GM12891 (cell line): ENCODE data around the gene COL21A1.

Source experiments
- DNase-seq: peaks from one replicate; pipeline ENCODE4 v3.0.0; 2011; ENCODE audit warnings: low spot score; ENCODE audit not compliant: insufficient read length
- FAIRE-seq: peaks from 2 replicates; lab custom pipeline; 2011; peaks lifted over from hg19 to GRCh38; lab: Jason Lieb, UNC
- PAX5 ChIP-seq: IDR thresholded peaks from 2 replicates; pipeline ENCODE4 v1.6.1; 2011; ENCODE audit warnings: low read length, moderate library complexity, mild to moderate bottlenecking; ENCODE audit not compliant: insufficient read depth, severe bottlenecking
- POLR2A ChIP-seq: IDR thresholded peaks from 2 replicates; pipeline ENCODE4 v1.6.1; 2011; ENCODE audit warnings: low read depth, low read length, control low read depth
- POLR2AphosphoS5 ChIP-seq: IDR thresholded peaks from 2 replicates; pipeline ENCODE4 v1.6.1; 2011; ENCODE audit warnings: low read depth, low read length, control low read depth
- POU2F2 ChIP-seq: IDR thresholded peaks from 2 replicates; pipeline ENCODE4 v1.6.1; 2011; ENCODE audit warnings: low read depth, mild to moderate bottlenecking, control low read depth, low read length, moderate library complexity
- SPI1 ChIP-seq: IDR thresholded peaks from 2 replicates; pipeline ENCODE4 v1.6.1; 2011; ENCODE audit warnings: low read depth, low read length, control low read depth
- TAF1 ChIP-seq: IDR thresholded peaks from 2 replicates; pipeline ENCODE4 v1.6.1; 2011; ENCODE audit warnings: low read depth, low read length, control low read depth

The COL21A1 gene

DNA sequence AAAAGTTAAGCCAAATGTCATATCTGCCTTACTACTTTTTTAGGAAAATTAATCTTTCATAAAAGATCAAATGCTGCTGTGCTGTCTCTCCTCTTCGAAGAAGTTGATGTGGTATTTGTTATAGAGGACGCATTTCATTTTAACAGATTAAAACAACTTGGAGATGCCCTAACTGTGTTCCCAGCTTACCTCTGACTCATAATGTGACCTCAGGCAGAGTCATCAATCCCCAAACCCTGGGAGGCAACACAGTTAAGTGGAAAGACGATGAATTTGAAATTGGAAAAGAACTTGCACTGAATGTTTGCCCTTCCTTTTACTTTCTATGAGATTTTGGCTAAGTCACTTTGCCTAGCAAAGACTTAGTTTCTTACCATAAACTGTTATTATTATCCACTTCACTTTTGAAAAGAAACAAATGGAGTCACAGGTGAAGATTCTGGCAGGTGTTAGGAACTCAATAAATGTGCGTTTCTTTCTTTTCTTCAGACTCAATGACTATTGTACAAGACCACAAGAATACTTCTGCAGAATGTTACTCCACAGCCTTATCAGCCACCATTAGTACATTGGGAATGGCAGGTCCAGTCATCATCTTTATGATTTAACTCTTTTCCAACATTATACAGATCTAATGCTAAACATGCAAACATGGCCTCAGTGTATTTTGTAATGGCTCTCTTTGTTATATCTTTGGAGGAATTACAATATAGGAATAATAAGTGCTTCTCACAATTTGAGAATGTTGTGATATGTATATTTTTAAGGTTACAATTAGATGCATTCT lies 102.6 kb downstream of the COL21A1 start:
- DNase-seq (no peak), FAIRE-seq (no peak)
- no peak for TF ChIP-seq POLR2A
- TF ChIP-seq POLR2AphosphoS5: no peak
- no peak for TF ChIP-seq POU2F2
- TF ChIP-seq PAX5: no peak
- TF ChIP-seq TAF1: no peak
- no peak for TF ChIP-seq SPI1

GRCh38 chr6:56143796-56144195 lies 103.6 kb downstream of the COL21A1 start:
- no peak for DNase-seq
- FAIRE-seq: no peak
- TF ChIP-seq POU2F2 (no peak), PAX5 (no peak), TAF1 (no peak), POLR2A (no peak), SPI1 (no peak), POLR2AphosphoS5 (no peak)

GRCh38 chr6:56140090-56140489 lies 107.3 kb downstream of the COL21A1 start:
- no peak for DNase-seq
- FAIRE-seq: no peak
- TF ChIP-seq TAF1: no peak
- TF ChIP-seq POLR2A: no peak
- TF ChIP-seq POU2F2: no peak
- TF ChIP-seq PAX5: no peak
- no peak for TF ChIP-seq POLR2AphosphoS5

DNA sequence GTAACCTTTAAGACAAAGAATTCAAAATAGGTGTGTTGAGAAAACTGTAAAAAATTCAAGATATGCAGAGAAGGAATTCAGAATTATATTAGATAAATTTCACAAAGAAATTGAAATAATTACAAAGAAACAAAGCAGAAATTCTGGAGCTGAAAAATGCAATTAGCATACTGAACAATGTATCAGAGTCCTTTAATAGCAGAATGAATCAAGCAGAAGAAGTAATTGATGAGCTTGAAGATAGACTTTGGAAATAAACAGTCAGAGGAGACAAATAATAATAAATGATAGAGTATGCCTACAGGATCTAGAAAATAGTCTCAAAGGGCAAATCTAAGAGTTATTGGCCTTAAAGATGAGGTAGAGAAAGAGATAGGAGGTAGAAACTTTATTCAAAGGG lies 131.7 kb downstream of the COL21A1 start:
- DNase-seq: no peak
- TF ChIP-seq POLR2AphosphoS5: no peak
- TF ChIP-seq POU2F2: no peak
- FAIRE-seq: no peak

- TF ChIP-seq POLR2A (no peak), POLR2AphosphoS5 (no peak), POU2F2 (no peak), SPI1 (no peak), TAF1 (no peak), PAX5 (no peak)
- FAIRE-seq: no peak
- no peak for DNase-seq
Measured at GRCh38 chr6:56109149-56109548, 138.2 kb downstream of the COL21A1 start.

GRCh38 chr6:56106231-56106630 lies 141.1 kb downstream of the COL21A1 start:
- DNase-seq (no peak), FAIRE-seq (no peak)
- TF ChIP-seq SPI1 (no peak), POU2F2 (no peak), TAF1 (no peak), POLR2AphosphoS5 (no peak), PAX5 (no peak), POLR2A (no peak)

- DNase-seq: no peak
- TF ChIP-seq POU2F2: no peak
- FAIRE-seq: no peak
Measured at GRCh38 chr6:56104591-56104990, 142.8 kb downstream of the COL21A1 start.

DNA sequence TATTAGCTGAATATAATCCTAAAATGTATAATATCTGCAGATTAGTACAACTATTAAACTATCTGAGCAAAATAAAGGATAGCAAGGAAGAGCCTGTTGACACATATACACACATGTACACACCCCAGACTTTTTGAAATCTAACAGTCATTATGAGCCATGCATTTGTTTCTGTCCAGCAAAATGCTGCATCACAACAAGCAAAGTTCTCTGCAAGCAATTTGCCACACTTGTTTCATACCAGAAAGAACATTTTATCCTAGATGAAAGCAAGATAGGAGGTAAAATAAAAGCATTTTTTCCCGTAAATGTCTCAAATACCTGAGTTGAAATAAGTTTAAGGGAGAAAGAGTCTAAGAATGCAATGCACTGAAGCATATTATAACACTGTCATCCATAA lies 145.2 kb downstream of the COL21A1 start:
- FAIRE-seq: no peak
- TF ChIP-seq PAX5: no peak
- no peak for DNase-seq

- DNase-seq (no peak), FAIRE-seq (no peak)
- TF ChIP-seq POLR2AphosphoS5: no peak
Measured at GRCh38 chr6:56101141-56101553, 146.2 kb downstream of the COL21A1 start.

GRCh38 chr6:56096946-56097621 lies 150.3 kb downstream of the COL21A1 start:
- FAIRE-seq (no peak), DNase-seq (no peak)
- TF ChIP-seq POLR2A: no peak
- no peak for TF ChIP-seq POU2F2
- TF ChIP-seq SPI1: no peak
- no peak for TF ChIP-seq PAX5
- TF ChIP-seq TAF1: no peak
- TF ChIP-seq POLR2AphosphoS5: no peak

DNA sequence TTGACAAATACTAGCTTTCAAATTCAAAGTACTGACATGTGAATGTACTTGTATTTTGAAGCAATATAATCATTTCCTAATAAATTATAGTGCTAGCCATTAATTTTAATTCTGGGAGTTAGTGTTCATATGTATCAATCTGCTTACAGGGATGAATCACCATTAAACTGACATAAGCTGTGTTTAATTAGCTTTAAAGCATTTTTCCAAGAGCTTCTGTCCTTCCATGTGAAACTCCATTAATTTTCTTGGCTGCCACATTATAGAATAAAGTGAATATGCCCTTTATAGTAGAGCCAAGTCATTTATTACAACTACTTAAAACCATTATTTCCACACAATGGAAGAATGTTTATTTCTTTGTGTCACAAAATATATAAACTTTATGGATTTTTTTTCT lies 150.8 kb downstream of the COL21A1 start:
- FAIRE-seq: no peak
- TF ChIP-seq TAF1 (no peak), PAX5 (no peak)
- no peak for DNase-seq
